ENCODE results near the gene GADD45B.
"Not testable (repeated sequence)": the region's sequence is repeated elsewhere in the genome, so short reads cannot be mapped to it uniquely, and the experiment has no call there.

GADD45B gene

GRCh38 chr19:2454962-2455850 lies 20.7 kb upstream of the GADD45B start:
- Histone ChIP-seq H3K36me3 (peaks cover 16% of the 10 kb centered on the region), H3K9me3 (no peaks in the 10 kb centered on the region), H3K27ac (no peak overlapping the region), H3K4me3 (ENCODE audit: low read depth in 1 of 2, low read length in 1 of 2) (peak overlapping the region; percentile 72 to 79), H3K4me1 (ENCODE audit: control insufficient read depth in 1 of 2, insufficient read depth in 1 of 2, low read depth in 1 of 2, low read length in 1 of 2) (peaks cover 27 to 30% of the 10 kb centered on the region in 2 experiments), H3K27me3 (no peaks in the 10 kb centered on the region)
- TF ChIP-seq, protein P1, sequence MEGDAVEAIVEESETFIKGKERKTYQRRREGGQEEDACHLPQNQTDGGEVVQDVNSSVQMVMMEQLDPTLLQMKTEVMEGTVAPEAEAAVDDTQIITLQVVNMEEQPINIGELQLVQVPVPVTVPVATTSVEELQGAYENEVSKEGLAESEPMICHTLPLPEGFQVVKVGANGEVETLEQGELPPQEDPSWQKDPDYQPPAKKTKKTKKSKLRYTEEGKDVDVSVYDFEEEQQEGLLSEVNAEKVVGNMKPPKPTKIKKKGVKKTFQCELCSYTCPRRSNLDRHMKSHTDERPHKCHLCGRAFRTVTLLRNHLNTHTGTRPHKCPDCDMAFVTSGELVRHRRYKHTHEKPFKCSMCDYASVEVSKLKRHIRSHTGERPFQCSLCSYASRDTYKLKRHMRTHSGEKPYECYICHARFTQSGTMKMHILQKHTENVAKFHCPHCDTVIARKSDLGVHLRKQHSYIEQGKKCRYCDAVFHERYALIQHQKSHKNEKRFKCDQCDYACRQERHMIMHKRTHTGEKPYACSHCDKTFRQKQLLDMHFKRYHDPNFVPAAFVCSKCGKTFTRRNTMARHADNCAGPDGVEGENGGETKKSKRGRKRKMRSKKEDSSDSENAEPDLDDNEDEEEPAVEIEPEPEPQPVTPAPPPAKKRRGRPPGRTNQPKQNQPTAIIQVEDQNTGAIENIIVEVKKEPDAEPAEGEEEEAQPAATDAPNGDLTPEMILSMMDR (IDR thresholded peaks at IDR 0.05): no peak

DNA sequence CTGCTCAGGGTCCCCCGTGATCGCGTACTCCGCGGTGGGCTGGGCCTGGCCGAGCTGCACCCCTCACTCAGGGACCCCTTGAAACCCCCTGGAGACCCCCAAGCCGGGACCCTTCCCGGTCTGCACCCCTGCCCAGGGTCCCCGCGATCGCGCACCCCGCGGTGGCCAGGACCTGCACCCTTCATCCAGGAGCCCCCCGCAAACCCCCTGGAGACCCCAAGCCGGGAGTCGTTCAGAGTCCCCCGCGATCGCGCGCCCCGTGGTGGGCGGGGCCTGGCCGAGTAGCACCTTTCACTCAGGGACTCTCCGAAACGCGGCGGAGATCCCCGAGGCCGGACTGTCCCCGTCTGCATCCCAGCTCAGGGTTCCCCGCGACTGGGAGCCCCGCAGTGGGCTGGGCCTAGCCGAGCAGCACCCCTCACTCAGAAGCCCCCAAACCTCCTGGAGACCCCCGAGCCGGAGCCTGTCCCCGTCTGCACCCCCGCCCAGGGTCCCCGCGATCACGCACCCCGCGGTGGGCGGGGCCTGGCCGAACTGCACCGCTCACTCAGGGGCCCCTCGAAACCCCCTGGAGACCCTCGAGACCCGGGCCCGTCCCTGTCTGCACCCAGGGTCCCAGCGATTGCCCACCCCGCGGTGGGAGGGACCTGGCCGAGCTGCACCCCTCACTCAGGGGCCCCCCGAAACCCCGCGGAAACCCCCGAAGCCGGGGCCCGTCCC lies 19.9 kb upstream of the GADD45B start:
- H3K4me1 ChIP-seq (ENCODE audit: control insufficient read depth in 1 of 2, insufficient read depth in 1 of 2, low read depth in 1 of 2, low read length in 1 of 2): peaks cover 28 to 30% of the 10 kb centered on the region in 2 experiments
- H3K27me3 ChIP-seq: no peaks in the 10 kb centered on the region
- H3K9me3 ChIP-seq: no peaks in the 10 kb centered on the region
- peak overlapping the region; percentile 72 to 79 for H3K4me3 ChIP-seq (ENCODE audit: low read depth in 1 of 2, low read length in 1 of 2)
- H3K27ac ChIP-seq: peak overlapping the region; percentile 56
- TF ChIP-seq, protein P1 (IDR thresholded peaks at IDR 0.05): no peak
- H3K36me3 ChIP-seq: peaks cover 11% of the 10 kb centered on the region

DNA sequence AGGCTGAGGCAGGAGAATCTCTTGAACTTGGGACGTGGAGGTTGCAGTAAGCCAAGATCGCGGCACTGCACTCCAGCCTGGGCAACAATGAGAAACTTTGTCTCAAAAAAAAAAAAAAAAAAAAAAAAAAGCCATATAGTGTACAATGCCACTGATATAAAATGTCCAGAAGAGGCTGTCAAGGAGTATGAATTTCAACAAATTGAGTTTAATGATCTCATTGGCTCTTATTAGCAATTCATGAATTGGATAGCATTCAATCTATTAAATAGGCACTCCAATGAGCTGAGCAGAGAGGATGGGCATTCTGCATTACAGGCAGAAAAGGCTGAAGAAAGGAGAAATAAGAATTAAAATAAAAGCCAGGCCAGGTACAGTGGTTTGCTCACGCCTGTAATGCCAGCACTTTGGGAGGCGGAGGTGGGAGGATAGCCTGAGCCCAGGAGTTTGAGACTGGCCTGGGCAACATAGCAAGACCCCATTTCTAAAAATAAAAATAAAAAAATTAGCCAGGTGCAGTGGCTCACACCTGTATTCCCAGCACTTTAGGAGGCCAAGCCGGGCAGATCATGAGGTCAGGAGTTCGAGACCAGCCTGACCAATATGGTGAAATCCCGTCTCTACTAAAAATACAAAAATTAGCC lies 18.4 kb upstream of the GADD45B start:
- Histone ChIP-seq H3K27ac (peak overlapping the region; percentile 54), H3K4me1 (ENCODE audit: control insufficient read depth in 1 of 2, insufficient read depth in 1 of 2, low read depth in 1 of 2, low read length in 1 of 2) (peaks cover 41 to 42% of the 10 kb centered on the region in 2 experiments), H3K4me3 (ENCODE audit: low read depth in 1 of 2, low read length in 1 of 2) (peak overlapping the region; percentile 58 to 79), H3K27me3 (peaks cover 6% of the 10 kb centered on the region), H3K36me3 (no peaks in the 10 kb centered on the region), H3K9me3 (no peaks in the 10 kb centered on the region)
- TF ChIP-seq, protein P1 (IDR thresholded peaks at IDR 0.05): no peak

GRCh38 chr19:2458054-2458453 lies 17.9 kb upstream of the GADD45B start:
- Histone ChIP-seq H3K36me3 (no peaks in the 10 kb centered on the region), H3K27me3 (peaks cover 10% of the 10 kb centered on the region), H3K4me3 (ENCODE audit: low read depth in 1 of 2, low read length in 1 of 2) (no peak overlapping the region), H3K9me3 (no peaks in the 10 kb centered on the region), H3K27ac (no peak overlapping the region), H3K4me1 (ENCODE audit: control insufficient read depth in 1 of 2, insufficient read depth in 1 of 2, low read depth in 1 of 2, low read length in 1 of 2) (peaks cover 42 to 45% of the 10 kb centered on the region in 2 experiments)
- TF ChIP-seq, protein P1 (IDR thresholded peaks at IDR 0.05): no peak

DNA sequence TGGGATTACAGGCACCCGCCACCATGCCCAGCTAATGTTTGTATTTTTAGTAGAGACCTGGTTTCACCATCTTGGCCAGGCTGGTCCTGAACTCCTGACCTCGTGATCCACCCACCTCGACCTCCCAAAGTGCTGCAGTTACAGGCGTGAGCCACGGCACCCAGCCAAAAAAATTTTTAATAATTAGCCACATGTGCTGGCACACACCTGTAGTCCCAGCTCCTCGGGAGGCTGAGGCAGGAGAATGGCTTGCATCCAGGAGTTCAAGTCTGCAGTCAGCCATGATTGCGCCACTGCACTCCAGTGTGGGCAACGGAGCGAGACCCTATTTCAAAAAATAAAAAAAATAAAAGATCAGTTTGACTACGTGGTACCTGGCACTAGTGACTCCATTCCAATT lies 17.2 kb upstream of the GADD45B start:
- H3K4me3 ChIP-seq (ENCODE audit: low read depth in 1 of 2, low read length in 1 of 2); H3K27ac ChIP-seq; H3K9me3 ChIP-seq; H3K36me3 ChIP-seq: not testable (repeated sequence)
- H3K4me1 ChIP-seq (ENCODE audit: control insufficient read depth in 1 of 2, insufficient read depth in 1 of 2, low read depth in 1 of 2, low read length in 1 of 2): peaks cover 42 to 45% of the 10 kb centered on the region in 2 experiments
- H3K27me3 ChIP-seq: peaks cover 10% of the 10 kb centered on the region

Data from neutrophil (primary cell).